ENCODE data around the gene HOXB5.

DNA sequence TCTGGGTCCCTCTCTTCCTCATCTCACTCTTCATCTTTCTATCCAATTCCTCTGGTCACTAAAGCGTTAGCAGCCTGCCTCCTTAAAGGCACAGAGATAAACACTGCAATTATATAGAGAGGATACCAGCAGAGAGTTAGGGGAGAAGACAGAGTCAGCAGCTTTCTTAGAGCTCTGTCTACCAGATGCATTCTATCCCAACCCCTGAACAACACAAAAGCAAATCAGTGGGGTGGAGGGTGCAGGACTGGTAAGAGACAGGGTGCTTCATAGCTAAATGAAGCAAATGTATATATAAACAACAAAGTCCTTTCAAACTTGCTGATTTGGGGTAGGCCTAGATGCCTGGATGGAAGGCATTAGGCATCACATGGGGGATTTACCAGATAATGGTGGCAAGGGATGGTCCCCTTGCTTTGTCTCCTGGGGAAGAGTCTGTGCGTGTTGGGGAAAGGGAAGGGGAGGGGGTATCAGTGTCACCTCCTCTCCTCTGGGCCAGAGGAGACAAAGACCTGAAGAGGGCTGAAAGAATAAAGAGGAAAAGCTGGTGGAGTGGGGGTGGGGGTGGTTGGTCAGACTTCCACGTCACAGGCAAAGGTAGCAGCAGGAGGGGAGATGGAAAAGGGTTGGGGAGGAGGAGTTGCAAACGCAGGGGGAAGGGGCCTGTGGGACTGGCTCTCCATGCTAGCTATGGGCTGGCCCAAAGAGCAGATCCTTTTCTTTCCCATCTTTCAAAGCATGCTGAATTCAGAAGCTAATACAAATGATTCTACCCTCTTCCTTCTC is 27.5 kb downstream of the HOXB5 start:
- TF ChIP-seq, protein P1, sequence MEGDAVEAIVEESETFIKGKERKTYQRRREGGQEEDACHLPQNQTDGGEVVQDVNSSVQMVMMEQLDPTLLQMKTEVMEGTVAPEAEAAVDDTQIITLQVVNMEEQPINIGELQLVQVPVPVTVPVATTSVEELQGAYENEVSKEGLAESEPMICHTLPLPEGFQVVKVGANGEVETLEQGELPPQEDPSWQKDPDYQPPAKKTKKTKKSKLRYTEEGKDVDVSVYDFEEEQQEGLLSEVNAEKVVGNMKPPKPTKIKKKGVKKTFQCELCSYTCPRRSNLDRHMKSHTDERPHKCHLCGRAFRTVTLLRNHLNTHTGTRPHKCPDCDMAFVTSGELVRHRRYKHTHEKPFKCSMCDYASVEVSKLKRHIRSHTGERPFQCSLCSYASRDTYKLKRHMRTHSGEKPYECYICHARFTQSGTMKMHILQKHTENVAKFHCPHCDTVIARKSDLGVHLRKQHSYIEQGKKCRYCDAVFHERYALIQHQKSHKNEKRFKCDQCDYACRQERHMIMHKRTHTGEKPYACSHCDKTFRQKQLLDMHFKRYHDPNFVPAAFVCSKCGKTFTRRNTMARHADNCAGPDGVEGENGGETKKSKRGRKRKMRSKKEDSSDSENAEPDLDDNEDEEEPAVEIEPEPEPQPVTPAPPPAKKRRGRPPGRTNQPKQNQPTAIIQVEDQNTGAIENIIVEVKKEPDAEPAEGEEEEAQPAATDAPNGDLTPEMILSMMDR (IDR thresholded peaks at IDR 0.05; ENCODE audit: low read length): no peak
- no peak for TF ChIP-seq EZH2 (IDR thresholded peaks at IDR 0.05; ENCODE audit: borderline replicate concordance, low read length)
